MCF 10A (cell line): Measurements from ENCODE around the gene APBB2. TPM values are rescaled to one million over a fixed set of nuclear protein-coding genes. Genes with fewer than 3 reads are reported as not detected.

Experiments
- BruUV-seq: library from RNA; stranded (reverse); fragments of 400-500 nt; replicated peaks from 2 replicates; lab custom pipeline; 2021; lab: Mats Ljungman, UMichigan
- CTCF ChIA-PET: fragments of 300-600 bp; sonication (Branson Sonifier 250); formaldehyde crosslinking; extraction: SDS; loops from one replicate; lab custom pipeline; 2021; ENCODE audit warnings: antibody characterized with exemption, inconsistent platforms; lab: Yijun Ruan, JAX
- POLR2A ChIA-PET: fragments of 300-600, 350-650 bp; sonication (Branson Sonifier 250); formaldehyde crosslinking; extraction: SDS; loops from one replicate; lab custom pipeline; 2020; ENCODE audit warnings: antibody characterized with exemption, inconsistent platforms; lab: Yijun Ruan, JAX
- DNase-seq: peaks from one replicate; pipeline ENCODE4 v3.0.0-alpha.2; 2018; ENCODE audit not compliant: unreplicated experiment
- H3K27ac Mint-ChIP-seq: one replicate; pipeline ENCODE4 v1.8.0; 2022; ENCODE audit warnings: mild to moderate bottlenecking, low read depth, mixed read lengths; ENCODE audit not compliant: unreplicated experiment
- H3K27me3 Mint-ChIP-seq: one replicate; pipeline ENCODE4 v1.8.0; 2022; ENCODE audit warnings: mixed read lengths; ENCODE audit not compliant: insufficient read depth, unreplicated experiment
- H3K36me3 Mint-ChIP-seq: one replicate; pipeline ENCODE4 v1.8.0; 2022; ENCODE audit warnings: mild to moderate bottlenecking, moderate library complexity, mixed read lengths; ENCODE audit not compliant: insufficient read depth, unreplicated experiment
- H3K4me1 Mint-ChIP-seq: one replicate; pipeline ENCODE4 v1.8.0; 2022; ENCODE audit warnings: mixed read lengths; ENCODE audit not compliant: insufficient read depth, unreplicated experiment
- H3K4me3 Mint-ChIP-seq: one replicate; pipeline ENCODE4 v1.8.0; 2022; ENCODE audit warnings: mild to moderate bottlenecking, moderate library complexity, mixed read lengths; ENCODE audit not compliant: unreplicated experiment
- H3K9me3 Mint-ChIP-seq: one replicate; pipeline ENCODE4 v1.8.0; 2022; ENCODE audit warnings: mixed read lengths; ENCODE audit not compliant: unreplicated experiment
- CTCF ChIP-seq: fragments of 200-600 bp; IDR thresholded peaks from one replicate; pipeline ENCODE4 v1.8.0; 2022; ENCODE audit warnings: antibody characterized with exemption, mild to moderate bottlenecking; ENCODE audit not compliant: unreplicated experiment
- intact Hi-C: fragments of 100-400 bp; cut with micrococcal nuclease; formaldehyde crosslinking; loops from 2 replicates; pipeline ENCODE4 v1.14.1; 2022
- total RNA-seq: library from RNA; stranded (reverse); gene quantifications from 2 replicates; pipeline ENCODE4 v1.2.3, GENCODE V29; 2022

The APBB2 gene
- total RNA-seq, 1 experiment from 2014 or later = 201 TPM

GRCh38 chr4:41256131-41256739 is 41.9 kb upstream of the APBB2 start:
- H3K27me3 Mint-ChIP-seq = peaks cover 12% of the 10 kb centered on the region
- DNase-seq = no peak
- intact Hi-C loops = loop anchor here (5.0 to 10.0 kb wide), 2 partner anchors 521 to 631 kb away; no protein-coding TSS in a partner anchor
- H3K4me3 Mint-ChIP-seq = no peak overlapping the region
- peaks cover 6% of the 10 kb centered on the region for H3K4me1 Mint-ChIP-seq
- CTCF ChIA-PET = no interaction called here
- POLR2A ChIA-PET = no interaction called here
- no peaks in the 10 kb centered on the region for H3K36me3 Mint-ChIP-seq
- H3K9me3 Mint-ChIP-seq = no peaks in the 10 kb centered on the region
- no peak overlapping the region for H3K27ac Mint-ChIP-seq
- BruUV-seq = no TSS peak
- no peak for TF ChIP-seq CTCF

GRCh38 chr4:41245983-41246382 is 31.6 kb upstream of the APBB2 start:
- H3K9me3 Mint-ChIP-seq = no peaks in the 10 kb centered on the region
- POLR2A ChIA-PET = interaction anchor here (2.3 kb wide), 1 partner anchor 13 kb away, joined by 6 read pairs; no protein-coding TSS in a partner anchor

GRCh38 chr4:41241919-41242318 is 27.6 kb upstream of the APBB2 start:
- TF ChIP-seq CTCF = no peak
- no peaks in the 10 kb centered on the region for H3K4me1 Mint-ChIP-seq

More at GRCh38 chr4:41245983-41246382, 31.6 kb upstream of the APBB2 start:
- Mint-ChIP-seq H3K4me1 (no peaks in the 10 kb centered on the region), H3K36me3 (no peaks in the 10 kb centered on the region), H3K27me3 (peaks cover 13% of the 10 kb centered on the region), H3K4me3 (no peak overlapping the region), H3K27ac (no peak overlapping the region)
- intact Hi-C loops = no loop called here
- CTCF ChIA-PET = interaction anchor here (0.5 kb wide), 1 partner anchor 1008 kb away, joined by 4 read pairs; no protein-coding TSS in a partner anchor
- no TSS peak for BruUV-seq
- TF ChIP-seq CTCF = no peak
- no peak for DNase-seq

GRCh38 chr4:41236508-41236907 is 22.2 kb upstream of the APBB2 start:
- CTCF ChIA-PET = no interaction called here

More at GRCh38 chr4:41241919-41242318, 27.6 kb upstream of the APBB2 start:
- intact Hi-C loops = no loop called here
- Mint-ChIP-seq H3K36me3 (no peaks in the 10 kb centered on the region), H3K27ac (no peak overlapping the region), H3K4me3 (no peak overlapping the region), H3K9me3 (peaks cover 6% of the 10 kb centered on the region), H3K27me3 (peaks cover 13% of the 10 kb centered on the region)
- ChIA-PET POLR2A (no interaction called here), CTCF (interaction anchor here (1.0 kb wide), 1 partner anchor 17 kb away, joined by 4 read pairs; no protein-coding TSS in a partner anchor)
- no peak for DNase-seq
- no TSS peak for BruUV-seq

More at GRCh38 chr4:41236508-41236907, 22.2 kb upstream of the APBB2 start:
- peaks cover 5% of the 10 kb centered on the region for H3K4me1 Mint-ChIP-seq
- POLR2A ChIA-PET = no interaction called here
- no peak overlapping the region for H3K27ac Mint-ChIP-seq
- intact Hi-C loops = no loop called here
- DNase-seq = no peak
- H3K4me3 Mint-ChIP-seq = no peak overlapping the region
- no peak for TF ChIP-seq CTCF
- H3K9me3 Mint-ChIP-seq = peaks cover 6% of the 10 kb centered on the region
- BruUV-seq = no TSS peak
- H3K27me3 Mint-ChIP-seq = no peaks in the 10 kb centered on the region
- H3K36me3 Mint-ChIP-seq = no peaks in the 10 kb centered on the region
